ENCODE measurements around the gene TFDP2. TPM values are rescaled to one million over a fixed set of nuclear protein-coding genes. Genes with fewer than 3 reads are reported as not detected.
A peak's percentile ranks its signal among the peaks of the same experiment; 100 is the strongest.
"Not testable (repeated sequence)": the region's sequence is repeated elsewhere in the genome, so short reads cannot be mapped to it uniquely, and the experiment has no call there.

TFDP2 gene
- total and polyA plus RNA-seq, 3 experiments from 2014 or later: 22.6 to 38.3 (median 31.0) TPM

GRCh38 chr3:142022381-142022780 lies 127.0 kb downstream of the TFDP2 start:
- Mint-ChIP-seq H3K4me3 (no peak overlapping the region), H3K4me1 (peaks cover 11 to 21% (median 17%) of the 10 kb centered on the region in 3 donors), H3K27me3 (no peaks in the 10 kb centered on the region), H3K9me3 (no peaks in the 10 kb centered on the region), H3K27ac (peak overlapping the region in 2 of 8 donors; percentile 38 to 42), H3K36me3 (peaks cover 4 to 7% (median 5%) of the 10 kb centered on the region in 3 donors)
- ChIA-PET CTCF (no interaction called here), POLR2A (no interaction called here)
- no peak for DNase-seq
- Histone ChIP-seq H3K36me3 (ENCODE audit: insufficient read depth, low read length) (no peaks in the 10 kb centered on the region), H3K27me3 (ENCODE audit: insufficient read depth, low read length, poor library complexity, severe bottlenecking) (no peaks in the 10 kb centered on the region), H3K4me1 (ENCODE audit: insufficient read depth, low read length) (peaks cover 7% of the 10 kb centered on the region), H3K9me3 (ENCODE audit: low read length) (no peaks in the 10 kb centered on the region), H3K27ac (ENCODE audit: low read depth, low read length) (no peak overlapping the region), H3K4me3 (ENCODE audit: low read length) (no peak overlapping the region)

GRCh38 chr3:142021127-142021526 lies 128.2 kb downstream of the TFDP2 start:
- Mint-ChIP-seq H3K36me3 (peaks cover 4 to 5% (median 5%) of the 10 kb centered on the region in 3 donors), H3K9me3 (no peaks in the 10 kb centered on the region), H3K27ac (no peak overlapping the region), H3K27me3 (no peaks in the 10 kb centered on the region), H3K4me1 (peaks cover 7 to 13% (median 10%) of the 10 kb centered on the region in 3 donors), H3K4me3 (no peak overlapping the region)
- Histone ChIP-seq H3K9me3 (ENCODE audit: low read length) (no peaks in the 10 kb centered on the region), H3K4me1 (ENCODE audit: insufficient read depth, low read length) (peaks cover 7% of the 10 kb centered on the region), H3K27ac (ENCODE audit: low read depth, low read length) (no peak overlapping the region), H3K36me3 (ENCODE audit: insufficient read depth, low read length) (no peaks in the 10 kb centered on the region), H3K27me3 (ENCODE audit: insufficient read depth, low read length, poor library complexity, severe bottlenecking) (no peaks in the 10 kb centered on the region), H3K4me3 (ENCODE audit: low read length) (no peak overlapping the region)
- no peak for DNase-seq
- CTCF ChIA-PET: no interaction called here
- POLR2A ChIA-PET: no interaction called here

- H3K4me1 Mint-ChIP-seq: peaks cover 7 to 13% (median 10%) of the 10 kb centered on the region in 3 donors
- H3K27me3 Mint-ChIP-seq: no peaks in the 10 kb centered on the region
- POLR2A ChIA-PET: no interaction called here
- no peak for DNase-seq
- CTCF ChIA-PET: no interaction called here
- H3K27ac ChIP-seq (ENCODE audit: low read depth, low read length): no peak overlapping the region
- H3K27me3 ChIP-seq (ENCODE audit: insufficient read depth, low read length, poor library complexity, severe bottlenecking): no peaks in the 10 kb centered on the region
- H3K9me3 Mint-ChIP-seq: no peaks in the 10 kb centered on the region
- H3K36me3 ChIP-seq (ENCODE audit: insufficient read depth, low read length): no peaks in the 10 kb centered on the region
- H3K4me3 Mint-ChIP-seq: no peak overlapping the region
- no peak overlapping the region for H3K27ac Mint-ChIP-seq
- H3K4me3 ChIP-seq (ENCODE audit: low read length): no peak overlapping the region
- H3K4me1 ChIP-seq (ENCODE audit: insufficient read depth, low read length): peaks cover 7% of the 10 kb centered on the region
- H3K9me3 ChIP-seq (ENCODE audit: low read length): no peaks in the 10 kb centered on the region
- peaks cover 4 to 5% (median 5%) of the 10 kb centered on the region in 3 donors for H3K36me3 Mint-ChIP-seq
These were observed 129.5 kb downstream of the TFDP2 start for GRCh38 chr3:142019794-142020320.

GRCh38 chr3:142013993-142014392 lies 135.4 kb downstream of the TFDP2 start:
- no peaks in the 10 kb centered on the region for H3K4me1 ChIP-seq (ENCODE audit: insufficient read depth, low read length)
- no peak for DNase-seq
- Mint-ChIP-seq H3K27me3 (no peaks in the 10 kb centered on the region), H3K4me1 (no peaks in the 10 kb centered on the region), H3K36me3 (no peaks in the 10 kb centered on the region), H3K4me3 (no peak overlapping the region), H3K9me3 (no peaks in the 10 kb centered on the region), H3K27ac (peak overlapping the region in 2 of 8 donors; percentile 3 to 71)
- no peak overlapping the region for H3K27ac ChIP-seq (ENCODE audit: low read depth, low read length)
- no peaks in the 10 kb centered on the region for H3K36me3 ChIP-seq (ENCODE audit: insufficient read depth, low read length)
- H3K9me3 ChIP-seq (ENCODE audit: low read length): no peaks in the 10 kb centered on the region
- ChIA-PET CTCF (no interaction called here), POLR2A (no interaction called here)
- no peaks in the 10 kb centered on the region for H3K27me3 ChIP-seq (ENCODE audit: insufficient read depth, low read length, poor library complexity, severe bottlenecking)
- no peak overlapping the region for H3K4me3 ChIP-seq (ENCODE audit: low read length)

- no peaks in the 10 kb centered on the region for H3K4me1 ChIP-seq (ENCODE audit: insufficient read depth, low read length)
- CTCF ChIA-PET: no interaction called here
- POLR2A ChIA-PET: no interaction called here
- H3K27ac Mint-ChIP-seq: peak overlapping the region in 1 of 8 donors; percentile 3
- no peak overlapping the region for H3K27ac ChIP-seq (ENCODE audit: low read depth, low read length)
- no peaks in the 10 kb centered on the region for H3K27me3 ChIP-seq (ENCODE audit: insufficient read depth, low read length, poor library complexity, severe bottlenecking)
- no peaks in the 10 kb centered on the region for H3K9me3 ChIP-seq (ENCODE audit: low read length)
- DNase-seq: no peak
- H3K4me1 Mint-ChIP-seq: no peaks in the 10 kb centered on the region
- H3K4me3 ChIP-seq (ENCODE audit: low read length): no peak overlapping the region
- no peaks in the 10 kb centered on the region for H3K36me3 Mint-ChIP-seq
- no peaks in the 10 kb centered on the region for H3K27me3 Mint-ChIP-seq
- no peaks in the 10 kb centered on the region for H3K9me3 Mint-ChIP-seq
- no peaks in the 10 kb centered on the region for H3K36me3 ChIP-seq (ENCODE audit: insufficient read depth, low read length)
- no peak overlapping the region for H3K4me3 Mint-ChIP-seq
These were observed 135.9 kb downstream of the TFDP2 start for GRCh38 chr3:142013326-142013980.

GRCh38 chr3:142009029-142009428 lies 140.3 kb downstream of the TFDP2 start:
- peaks cover 0 to 3% (median 2%) of the 10 kb centered on the region in 3 donors for H3K36me3 Mint-ChIP-seq
- CTCF ChIA-PET: no interaction called here
- H3K4me1 Mint-ChIP-seq: peaks cover 0 to 2% (median 0%) of the 10 kb centered on the region in 3 donors
- no peak overlapping the region for H3K27ac ChIP-seq (ENCODE audit: low read depth, low read length)
- DNase-seq: no peak
- H3K27me3 Mint-ChIP-seq: no peaks in the 10 kb centered on the region
- H3K27me3 ChIP-seq (ENCODE audit: insufficient read depth, low read length, poor library complexity, severe bottlenecking): no peaks in the 10 kb centered on the region
- H3K9me3 Mint-ChIP-seq: no peaks in the 10 kb centered on the region
- no peaks in the 10 kb centered on the region for H3K9me3 ChIP-seq (ENCODE audit: low read length)
- no peak overlapping the region for H3K27ac Mint-ChIP-seq
- no peaks in the 10 kb centered on the region for H3K36me3 ChIP-seq (ENCODE audit: insufficient read depth, low read length)
- no peaks in the 10 kb centered on the region for H3K4me1 ChIP-seq (ENCODE audit: insufficient read depth, low read length)
- POLR2A ChIA-PET: no interaction called here
- H3K4me3 Mint-ChIP-seq: no peak overlapping the region
- H3K4me3 ChIP-seq (ENCODE audit: low read length): no peak overlapping the region

- no peak for DNase-seq
- no peaks in the 10 kb centered on the region for H3K36me3 ChIP-seq (ENCODE audit: insufficient read depth, low read length)
- ChIA-PET POLR2A (no interaction called here), CTCF (no interaction called here)
- peaks cover 0 to 2% (median 0%) of the 10 kb centered on the region in 3 donors for H3K4me1 Mint-ChIP-seq
- peak overlapping the region in 1 of 8 donors; percentile 35 for H3K27ac Mint-ChIP-seq
- no peaks in the 10 kb centered on the region for H3K27me3 Mint-ChIP-seq
- no peaks in the 10 kb centered on the region for H3K4me1 ChIP-seq (ENCODE audit: insufficient read depth, low read length)
- H3K4me3 Mint-ChIP-seq: no peak overlapping the region
- H3K4me3 ChIP-seq (ENCODE audit: low read length): no peak overlapping the region
- H3K27me3 ChIP-seq (ENCODE audit: insufficient read depth, low read length, poor library complexity, severe bottlenecking): no peaks in the 10 kb centered on the region
- H3K9me3 ChIP-seq (ENCODE audit: low read length): no peaks in the 10 kb centered on the region
- H3K27ac ChIP-seq (ENCODE audit: low read depth, low read length): no peak overlapping the region
- peaks cover 0 to 3% (median 2%) of the 10 kb centered on the region in 3 donors for H3K36me3 Mint-ChIP-seq
- H3K9me3 Mint-ChIP-seq: no peaks in the 10 kb centered on the region
These were observed 141.5 kb downstream of the TFDP2 start for GRCh38 chr3:142007710-142008399.

GRCh38 chr3:142004957-142005356 lies 144.4 kb downstream of the TFDP2 start:
- H3K4me3 Mint-ChIP-seq; H3K9me3 ChIP-seq (ENCODE audit: low read length); CTCF ChIA-PET; DNase-seq; H3K4me1 ChIP-seq (ENCODE audit: insufficient read depth, low read length); H3K27ac Mint-ChIP-seq; H3K27ac ChIP-seq (ENCODE audit: low read depth, low read length); H3K4me1 Mint-ChIP-seq; H3K27me3 Mint-ChIP-seq; H3K36me3 Mint-ChIP-seq; H3K36me3 ChIP-seq (ENCODE audit: insufficient read depth, low read length); H3K9me3 Mint-ChIP-seq; H3K4me3 ChIP-seq (ENCODE audit: low read length); H3K27me3 ChIP-seq (ENCODE audit: insufficient read depth, low read length, poor library complexity, severe bottlenecking); POLR2A ChIA-PET: not testable (repeated sequence)
